ENCODE results near the gene KDM2B.
"Not testable (repeated sequence)": the region's sequence is repeated elsewhere in the genome, so short reads cannot be mapped to it uniquely, and the experiment has no call there.

The KDM2B gene

DNA sequence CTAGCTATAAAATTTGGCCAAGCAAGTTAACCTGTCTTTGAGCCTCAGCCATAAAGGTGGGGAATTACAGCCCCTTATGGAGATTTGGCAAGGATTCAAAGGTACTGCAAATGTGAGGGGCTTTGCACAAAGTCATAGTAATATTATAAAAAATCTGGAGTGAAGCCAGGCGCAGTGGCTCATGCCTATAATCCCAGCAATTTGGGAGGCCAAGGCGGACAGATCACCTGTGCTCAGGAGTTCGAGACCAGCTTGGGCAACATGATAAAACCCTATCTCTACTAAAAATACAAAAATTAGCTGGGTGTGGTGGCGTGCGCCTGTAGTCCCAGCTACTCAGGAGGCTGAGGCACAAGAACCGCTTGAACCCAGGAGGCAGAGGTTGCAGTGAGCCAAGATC is 4.1 kb upstream of the KDM2B start:
- not testable (repeated sequence) for DNase-seq (ENCODE audit: low read depth in 2 of 2)

DNA sequence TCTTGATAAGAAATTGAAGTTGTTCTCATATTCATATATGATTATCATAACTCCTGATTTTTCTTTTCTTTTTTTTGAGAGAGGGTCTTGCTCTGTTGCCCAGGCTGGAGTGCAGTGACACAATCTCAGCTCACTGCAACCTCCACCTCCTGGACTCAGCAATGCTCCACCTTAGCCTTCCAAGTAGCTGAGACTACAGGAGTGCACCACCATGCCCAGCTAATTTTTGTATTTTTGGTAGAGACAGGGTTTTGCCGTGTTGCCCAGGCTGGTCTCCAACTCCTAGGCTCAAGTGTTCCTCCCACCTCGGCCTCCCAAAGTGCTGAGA is 2.5 kb upstream of the KDM2B start:
- DNase-seq (ENCODE audit: low read depth in 2 of 2): not testable (repeated sequence)

DNA sequence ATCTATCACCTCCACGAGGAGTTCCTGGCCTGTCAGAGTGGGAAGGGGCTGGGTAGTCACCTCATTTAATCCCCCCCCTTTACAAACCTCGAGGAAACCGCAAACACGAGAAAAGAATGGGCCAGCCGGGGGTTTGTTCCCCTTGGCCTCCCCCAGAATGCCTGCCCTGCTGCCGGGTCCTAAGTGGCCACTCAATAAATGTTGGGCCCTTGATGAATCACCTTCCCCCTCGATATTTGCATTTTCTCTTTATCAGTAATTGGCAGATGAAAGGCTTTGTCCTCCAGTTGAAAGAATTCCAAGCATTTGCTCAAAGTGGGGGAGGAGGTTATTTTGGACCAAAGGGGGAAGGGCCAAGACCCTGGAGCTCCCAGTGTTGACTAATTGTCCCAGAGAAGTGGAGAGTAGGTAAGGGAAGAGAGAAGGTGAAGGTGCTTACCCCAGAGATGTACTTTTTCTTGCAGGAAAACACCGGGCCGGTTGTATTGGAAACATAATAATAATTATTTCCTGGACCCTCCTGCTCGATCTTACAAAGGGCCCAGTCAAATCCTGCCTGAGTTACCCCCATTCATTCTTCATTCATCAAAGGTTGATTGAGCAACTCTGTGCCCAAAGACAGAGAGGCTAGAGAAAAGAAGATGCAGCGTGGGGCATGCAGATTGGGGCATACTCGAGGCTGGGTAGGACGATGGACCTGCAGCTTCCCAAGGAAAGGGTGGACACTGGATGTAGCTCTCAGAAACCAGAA is 1.9 kb upstream of the KDM2B start:
- DNase-seq (ENCODE audit: low read depth in 2 of 2): no peak

DNA sequence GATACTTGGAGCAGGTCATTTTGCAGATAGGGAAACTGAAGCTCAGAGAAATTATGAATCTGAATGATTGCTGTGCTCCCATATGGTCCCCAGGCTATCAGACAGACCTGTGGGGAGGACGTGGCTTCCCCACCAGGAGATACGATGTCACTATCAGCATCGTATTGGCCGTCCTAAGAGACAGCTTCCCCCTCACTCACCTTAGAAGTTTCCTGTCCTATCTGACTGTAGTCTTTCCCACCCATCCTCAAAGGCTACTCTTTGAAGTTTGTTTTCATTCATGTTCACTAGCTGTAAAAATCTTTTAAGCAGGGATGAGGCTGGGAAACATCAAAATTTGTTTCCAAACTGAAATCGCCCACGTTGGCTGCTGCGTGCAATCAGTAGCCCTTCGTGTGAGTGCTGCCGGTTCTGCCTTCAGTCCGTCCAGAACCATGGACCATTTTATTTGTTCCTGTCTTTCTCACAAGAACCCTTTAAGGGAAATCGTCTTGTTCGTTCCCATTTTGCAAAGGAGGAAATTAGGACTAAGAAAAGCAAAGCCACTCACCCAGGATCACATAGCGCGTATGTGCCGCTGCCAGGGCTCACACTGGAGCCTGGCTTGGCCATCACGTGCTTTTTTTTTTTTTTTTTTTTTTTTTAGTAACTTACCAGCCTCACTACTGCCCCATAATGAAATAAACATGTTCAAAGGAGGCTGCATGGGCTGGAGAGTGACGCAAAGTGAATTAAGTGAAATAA is 1.0 kb upstream of the KDM2B start:
- no peak for DNase-seq (ENCODE audit: low read depth in 2 of 2)

DNA sequence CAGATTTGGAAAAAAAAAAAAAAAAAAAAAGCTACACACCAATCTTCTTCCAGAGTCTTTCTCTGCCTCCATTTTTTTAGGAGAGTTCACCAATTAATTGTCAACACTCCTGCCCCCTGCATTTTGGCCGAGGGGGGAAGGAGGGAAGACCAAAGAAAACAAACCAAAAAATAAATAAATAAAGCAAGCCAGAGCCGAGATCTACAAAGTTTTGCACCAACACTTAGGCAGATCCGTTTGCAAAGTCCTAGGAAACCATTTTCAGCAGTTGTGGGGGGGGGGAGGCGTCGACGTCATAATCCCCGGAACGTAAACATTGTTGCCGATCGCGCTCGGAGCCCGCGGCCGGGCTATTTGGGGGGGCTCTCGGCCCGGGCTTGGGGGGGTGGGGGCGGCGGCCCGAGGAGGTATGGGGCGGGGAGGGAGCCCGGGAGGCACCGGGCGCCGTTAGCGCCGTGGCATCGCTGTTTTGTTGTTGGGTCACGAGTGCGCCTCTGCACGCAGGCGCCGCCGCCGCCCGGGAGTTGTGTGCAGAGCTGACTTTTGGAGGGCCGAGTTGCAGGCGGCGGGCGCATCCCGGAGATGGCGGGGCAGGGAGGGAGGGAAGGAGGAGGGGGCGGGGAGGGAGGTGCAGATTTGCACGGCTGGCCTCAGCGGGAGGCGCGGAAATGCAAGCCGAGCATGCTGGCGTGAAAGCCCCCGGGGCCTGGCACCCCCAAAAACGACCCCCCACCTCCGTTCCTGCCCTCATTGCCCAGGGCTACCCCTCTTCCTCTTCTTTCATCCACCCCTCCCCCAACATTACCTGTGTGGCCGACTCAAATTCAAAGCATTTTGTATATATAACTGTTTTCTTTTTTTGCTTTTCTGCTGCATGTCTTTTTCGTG is 598 bp downstream of the KDM2B start:
- peak; percentile 41 to 63 for DNase-seq (ENCODE audit: low read depth in 2 of 2)

DNA sequence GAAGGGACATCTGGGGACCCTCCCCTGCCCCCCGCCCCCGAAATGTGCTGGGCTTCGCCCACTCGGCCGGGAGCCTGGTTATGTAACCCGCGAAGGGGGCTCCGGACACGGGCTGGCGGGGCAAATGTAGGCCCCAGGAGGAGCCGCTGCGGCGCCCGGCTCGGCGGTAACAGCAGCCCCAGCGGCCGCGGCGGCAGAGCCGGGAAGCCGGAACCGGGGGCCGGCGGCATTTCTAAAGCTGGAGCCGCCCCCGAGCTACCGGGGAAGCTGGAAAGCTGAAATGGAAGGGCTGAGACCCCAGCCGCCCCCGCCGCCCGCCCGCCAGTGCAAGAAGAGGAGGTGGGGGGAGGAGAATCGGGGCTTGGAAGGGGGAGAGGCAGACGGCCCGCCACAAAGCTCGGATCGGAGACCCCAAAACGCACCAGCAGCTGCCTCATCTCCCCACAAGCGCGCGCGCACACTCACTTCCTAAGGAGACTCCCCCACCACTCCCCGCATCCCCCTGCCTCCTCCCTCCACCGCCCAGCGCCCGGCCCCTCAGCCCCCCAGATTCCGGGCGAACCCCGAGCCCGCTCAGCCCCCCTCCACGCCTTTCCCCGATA is 1.5 kb downstream of the KDM2B start:
- no peak for DNase-seq (ENCODE audit: low read depth in 2 of 2)

DNA sequence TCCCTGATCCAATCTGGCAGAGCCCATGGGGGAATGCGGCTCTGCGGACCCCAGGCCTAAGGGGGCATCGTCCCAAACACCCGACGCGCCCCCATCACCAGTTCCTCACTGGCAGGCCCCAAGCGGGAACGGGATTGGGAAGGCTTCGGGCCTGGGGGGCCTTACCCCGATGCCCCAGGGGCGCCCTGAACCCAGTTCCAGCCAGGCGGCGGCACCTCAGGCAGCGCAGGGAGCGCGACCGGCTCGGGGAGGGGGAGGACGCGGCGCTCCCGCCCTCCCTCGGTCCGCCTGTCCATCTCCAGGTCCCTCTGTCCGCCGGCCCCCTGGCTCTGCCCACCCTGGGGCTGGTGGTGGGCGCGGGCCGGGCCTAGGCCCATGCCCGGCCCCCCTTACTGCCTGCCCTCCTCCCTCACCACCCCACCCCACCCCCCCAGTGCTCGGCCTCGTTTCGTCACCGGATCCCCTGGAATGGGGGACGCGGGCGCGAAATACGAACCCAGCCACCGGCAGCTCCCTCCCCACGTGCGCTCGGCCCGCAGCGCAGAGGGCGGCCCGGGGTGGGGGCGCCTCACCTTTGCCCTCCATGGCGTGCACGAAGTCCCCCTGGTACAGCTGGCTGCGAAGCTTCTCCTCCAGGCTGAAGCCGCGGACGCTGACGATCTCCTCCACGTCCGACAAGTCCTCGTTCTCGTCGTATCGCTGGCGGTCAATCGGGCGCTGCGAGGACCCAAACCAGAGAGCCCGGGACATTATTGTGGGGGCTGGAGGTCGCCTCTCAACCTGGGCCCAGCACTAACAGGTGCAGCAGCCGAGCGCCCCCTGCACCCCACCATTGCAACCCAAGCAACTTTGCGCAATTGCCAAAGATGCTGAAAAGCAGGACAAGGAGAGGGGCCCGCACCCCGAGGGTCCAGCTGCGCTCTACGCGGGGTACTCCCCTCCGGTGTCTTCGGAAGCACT is 2.3 kb downstream of the KDM2B start:
- no peak for DNase-seq (ENCODE audit: low read depth in 2 of 2)

DNA sequence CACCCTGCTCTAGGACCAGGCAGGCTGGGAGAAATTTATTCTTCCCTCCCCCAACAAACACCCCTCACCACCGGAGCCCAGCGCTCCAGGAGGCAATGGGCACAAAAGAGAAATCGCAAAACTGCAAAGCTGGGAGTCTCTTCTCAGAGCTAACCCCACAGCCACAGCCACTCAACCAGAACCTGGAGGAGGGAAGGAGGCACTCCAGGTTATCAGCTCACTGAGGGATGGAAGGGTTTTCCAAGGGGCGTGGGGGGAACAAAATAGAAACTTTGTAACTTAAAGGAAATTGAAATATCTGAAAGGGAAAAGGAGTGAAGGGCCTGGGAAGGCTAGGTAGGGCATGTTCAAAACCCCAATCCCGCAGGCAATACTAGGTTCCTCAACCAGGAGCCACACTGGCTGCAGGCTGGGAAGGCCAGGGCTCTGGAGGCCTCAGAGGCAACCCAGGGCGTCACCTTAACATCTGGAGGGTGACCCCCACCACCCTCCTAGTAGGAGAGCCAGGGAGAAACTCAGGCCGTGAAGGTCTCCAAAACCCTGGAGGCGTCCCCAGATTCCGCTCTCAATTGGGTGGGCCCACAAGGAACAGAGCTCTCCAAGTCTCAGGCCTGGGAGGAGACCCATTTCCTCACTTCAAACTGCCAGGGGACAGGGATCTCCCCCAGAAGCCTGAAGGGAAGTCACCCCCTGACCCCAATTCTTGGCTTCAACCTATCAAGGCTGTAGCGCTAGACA is 3.2 kb downstream of the KDM2B start:
- no peak for DNase-seq (ENCODE audit: low read depth in 2 of 2)

DNA sequence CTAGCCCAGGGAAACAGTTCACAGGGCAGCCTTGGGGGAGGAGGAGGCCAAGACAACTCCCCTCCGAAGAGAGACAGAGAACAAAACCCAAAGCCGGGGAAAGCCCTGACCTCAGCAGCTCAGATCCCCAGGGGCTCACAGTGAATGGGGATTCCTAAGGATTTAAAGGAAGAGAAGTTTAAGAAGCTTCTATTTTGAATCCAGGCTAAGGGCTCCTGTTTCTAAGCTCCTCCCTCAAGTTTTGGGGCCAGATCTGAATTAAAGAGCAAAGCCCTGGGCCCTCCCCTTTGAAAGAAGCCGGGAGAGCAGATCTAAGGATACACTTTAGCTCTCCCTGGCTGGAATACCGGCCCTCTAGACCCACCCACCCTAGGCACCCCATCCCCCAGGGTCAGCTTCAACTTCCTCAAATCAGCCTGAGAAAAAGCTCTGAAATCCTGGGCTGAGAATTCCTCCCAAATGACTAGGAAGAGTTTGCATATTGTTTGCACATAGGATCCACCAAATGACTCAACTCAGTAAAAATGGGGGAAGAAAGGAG is 3.9 kb downstream of the KDM2B start:
- no peak for DNase-seq (ENCODE audit: low read depth in 2 of 2)

DNA sequence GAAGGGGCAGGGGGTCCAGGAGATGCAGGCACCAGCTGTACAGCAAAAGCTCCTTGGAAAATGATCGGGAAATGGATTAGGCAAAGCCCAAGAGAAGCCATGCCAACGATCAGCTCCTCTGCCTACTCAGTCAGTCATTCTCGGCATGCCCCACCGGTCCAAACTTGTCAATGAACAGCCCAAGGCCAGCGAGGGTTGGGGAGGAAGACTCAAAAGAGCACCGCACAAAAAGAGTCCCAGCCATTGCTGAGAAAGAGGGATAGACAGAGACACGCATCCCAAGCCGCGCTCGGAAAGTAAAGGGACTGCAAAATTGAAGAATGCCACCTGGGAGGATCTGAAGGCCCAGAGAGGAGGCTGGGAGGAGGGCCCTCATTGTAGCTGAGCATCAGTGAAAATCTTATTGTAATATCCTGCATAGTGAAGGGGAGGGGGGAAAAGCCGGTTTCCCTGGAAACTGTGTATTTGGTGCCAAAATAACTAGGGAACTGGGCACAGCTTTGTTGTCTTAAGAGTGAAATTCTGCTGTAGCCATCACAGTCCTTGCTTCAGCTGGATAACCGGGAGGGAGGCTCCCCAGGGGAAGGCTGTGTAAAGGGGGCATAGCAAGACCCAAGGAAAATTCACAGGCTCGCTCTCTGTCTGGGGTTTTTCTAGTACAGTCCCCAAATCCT is 4.7 kb downstream of the KDM2B start:
- DNase-seq (ENCODE audit: low read depth in 2 of 2): no peak

DNA sequence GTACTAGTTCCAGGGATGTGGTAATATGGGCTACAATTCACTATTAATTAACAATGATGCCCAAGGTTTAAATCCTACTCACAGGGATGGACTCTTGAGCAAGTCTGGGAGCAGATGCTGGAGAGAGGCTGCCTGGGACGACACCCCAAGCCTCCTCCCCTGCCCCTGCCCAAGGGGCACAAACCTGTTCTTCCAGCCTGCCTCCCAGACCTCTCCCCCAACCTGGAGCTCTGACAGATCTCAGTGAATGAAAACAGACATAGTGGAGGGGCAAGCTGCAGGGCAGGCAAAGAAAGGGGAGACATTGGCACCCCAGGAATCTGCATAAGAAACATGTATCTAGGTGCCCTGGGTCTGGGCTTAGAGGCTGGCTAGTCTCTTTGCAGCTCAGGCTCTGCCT is 5.8 kb downstream of the KDM2B start:
- DNase-seq (ENCODE audit: low read depth in 2 of 2): no peak

DNA sequence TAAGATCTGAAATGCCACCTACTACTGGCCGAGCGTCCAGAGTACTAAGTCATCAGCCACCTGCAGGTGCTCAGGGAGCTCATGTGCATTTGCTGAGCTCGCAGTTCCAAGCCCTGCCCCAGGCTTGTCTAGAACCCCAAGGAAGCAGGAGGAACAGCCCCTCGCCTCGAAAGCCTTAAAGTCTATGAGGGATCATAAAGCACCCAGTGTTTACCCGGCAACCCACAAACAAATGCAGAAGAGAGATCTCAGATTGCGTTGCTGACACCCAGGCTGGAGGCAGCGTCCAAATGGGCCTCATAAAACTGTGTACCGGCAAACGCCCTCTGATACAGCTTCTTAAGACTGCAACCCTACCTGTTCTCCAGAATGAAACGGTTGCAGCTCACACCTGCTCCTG is 6.8 kb downstream of the KDM2B start:
- DNase-seq (ENCODE audit: low read depth in 2 of 2): no peak

DNA sequence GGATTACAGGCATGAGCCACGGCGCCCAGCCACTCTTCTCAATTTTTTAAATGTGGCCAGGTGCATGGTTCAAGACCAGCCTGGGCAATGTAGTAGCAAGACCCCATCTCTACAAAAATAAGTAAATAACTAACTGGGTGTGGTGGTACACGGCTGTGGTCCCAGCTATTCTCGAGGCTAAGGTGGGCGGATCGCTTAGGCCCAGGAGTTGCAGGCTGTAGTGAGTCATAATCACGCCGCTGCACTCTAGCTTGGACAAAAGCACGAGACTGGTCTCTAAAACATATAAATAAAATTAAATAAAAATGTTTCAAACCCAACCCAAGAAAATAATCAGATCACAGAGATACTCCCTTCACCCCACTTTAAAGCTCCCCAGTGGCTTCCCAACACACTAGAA is 8.9 kb downstream of the KDM2B start:
- DNase-seq (ENCODE audit: low read depth in 2 of 2): no peak

DNA sequence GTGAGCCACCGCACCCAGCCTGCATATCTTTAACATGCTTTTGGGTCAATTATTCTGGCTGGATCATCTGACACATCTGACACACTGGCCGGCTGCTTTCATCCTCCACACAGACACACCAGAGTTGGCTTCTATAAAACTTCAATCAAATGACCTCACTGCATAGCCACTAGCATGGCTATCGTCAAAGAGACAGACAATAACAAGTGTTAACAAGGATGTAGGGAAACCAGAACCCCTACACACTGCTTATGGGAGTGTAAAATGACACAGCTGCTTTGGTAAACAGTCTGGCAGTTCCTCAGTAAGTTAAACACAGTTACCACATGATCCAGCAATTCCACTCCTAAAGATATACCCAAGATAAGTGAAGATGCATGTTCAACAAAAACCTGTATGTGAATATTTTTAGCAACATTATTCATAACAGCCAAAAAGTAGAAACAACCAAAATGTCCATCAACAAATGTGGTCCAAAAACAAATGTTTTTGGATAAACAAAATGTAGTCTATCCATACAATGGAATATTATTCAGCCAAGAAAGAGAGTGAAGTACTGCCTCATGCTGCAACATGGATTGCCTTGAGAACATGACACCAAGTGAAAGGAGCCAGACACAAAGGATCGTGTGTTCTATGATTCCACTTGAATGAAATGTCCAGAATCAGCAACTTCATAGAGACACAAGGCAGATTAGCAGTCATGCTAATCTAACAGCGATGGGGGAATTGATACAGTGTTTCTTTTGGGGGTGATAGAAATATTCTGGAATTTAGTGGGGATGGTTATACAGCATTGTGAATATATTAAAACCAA is 10.1 kb downstream of the KDM2B start:
- no peak for DNase-seq (ENCODE audit: low read depth in 2 of 2)

DNA sequence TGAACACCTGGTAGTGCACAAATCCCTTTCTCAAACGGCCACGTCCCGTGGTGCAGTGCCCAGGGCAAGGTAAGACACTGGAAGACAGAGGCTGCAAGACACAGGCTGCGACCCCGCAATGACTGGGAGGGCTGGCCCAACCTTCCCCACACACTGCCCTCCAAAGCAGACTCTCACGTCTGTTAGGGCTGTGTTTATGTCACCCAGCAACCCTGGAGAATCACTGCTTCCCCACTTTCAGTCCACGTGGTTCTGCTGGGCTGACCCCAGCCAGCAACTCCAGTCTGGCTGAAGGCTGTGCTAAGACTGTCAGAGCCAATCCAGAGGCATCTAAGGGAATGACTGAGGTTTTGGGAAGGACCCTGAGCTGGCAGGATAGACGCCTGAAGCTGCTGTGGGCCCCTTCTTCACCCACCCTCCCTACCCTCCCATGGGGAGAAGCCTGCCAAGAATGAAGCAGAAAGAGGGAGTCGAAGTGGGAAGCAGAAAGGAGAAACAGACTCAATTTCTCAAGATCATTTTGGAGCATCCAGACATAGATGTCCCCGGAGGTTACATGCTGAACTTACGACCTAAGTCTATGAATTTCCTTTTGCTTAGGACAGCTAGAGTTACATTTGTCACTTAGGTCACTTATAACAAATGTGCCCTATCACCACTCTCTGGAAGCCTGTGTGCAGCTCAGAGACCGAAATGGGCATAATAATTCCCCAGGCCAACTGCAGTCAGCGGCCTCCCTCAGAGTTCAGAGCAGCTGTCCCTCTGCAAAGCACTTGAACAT is 11.7 kb downstream of the KDM2B start:
- DNase-seq (ENCODE audit: low read depth in 2 of 2): no peak

DNA sequence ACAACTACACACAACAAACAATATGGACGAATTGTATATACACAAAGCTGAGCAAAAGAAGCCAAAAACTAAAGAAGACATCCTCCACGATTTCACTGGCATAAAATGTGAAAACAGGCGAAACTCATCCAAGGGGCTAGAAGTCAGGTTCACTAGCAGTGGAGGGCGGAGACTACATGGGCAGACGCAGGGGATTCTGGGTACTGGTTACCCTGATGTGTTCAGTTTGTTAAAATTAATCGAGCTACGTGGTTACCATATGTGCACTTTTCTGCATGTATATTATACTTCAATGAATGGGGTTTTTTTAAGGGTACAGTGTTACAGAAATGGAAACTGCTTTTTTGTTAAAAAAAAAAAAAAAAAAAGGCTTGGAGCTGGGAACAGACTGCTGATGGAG is 12.3 kb downstream of the KDM2B start:
- no peak for DNase-seq (ENCODE audit: low read depth in 2 of 2)

DNA sequence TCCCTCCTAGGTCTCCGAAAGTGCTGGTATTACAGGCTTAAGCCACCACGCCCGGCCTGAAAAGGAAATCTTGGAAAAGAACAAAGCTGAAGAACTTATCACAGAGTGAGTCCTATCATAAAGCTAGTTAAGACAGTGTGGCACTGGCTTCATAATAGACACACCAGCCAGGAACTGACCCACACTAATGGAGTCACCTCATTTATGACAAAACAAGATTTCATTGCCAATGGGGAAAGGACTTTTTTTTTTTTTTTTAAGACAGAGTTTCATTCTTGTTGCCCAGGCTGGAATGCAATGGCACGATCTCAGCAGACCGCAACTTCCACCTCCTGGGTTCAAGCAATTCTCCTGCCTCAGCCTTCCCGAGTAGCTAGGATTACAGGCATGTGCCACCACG is 15.7 kb downstream of the KDM2B start:
- no peak for DNase-seq (ENCODE audit: low read depth in 2 of 2)

DNA sequence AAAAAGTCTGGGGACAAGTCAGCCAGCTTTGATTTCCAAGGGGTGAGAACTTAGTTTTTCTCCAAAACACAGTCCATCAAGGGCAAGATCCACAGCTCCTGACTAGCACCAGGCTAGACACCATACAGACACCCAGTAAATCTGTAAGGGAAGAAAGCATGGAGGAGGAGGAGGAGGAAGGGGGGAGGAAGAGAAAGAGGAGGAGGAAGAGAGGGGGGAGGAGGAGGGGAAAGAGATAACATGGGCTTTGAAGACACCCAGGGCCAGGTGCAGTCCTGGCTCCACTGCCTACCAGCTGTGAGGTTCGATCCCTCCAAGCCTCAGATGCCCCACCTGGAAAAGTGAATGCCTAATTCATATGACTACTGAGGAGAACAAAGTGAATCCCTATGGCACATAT is 18.3 kb downstream of the KDM2B start:
- DNase-seq (ENCODE audit: low read depth in 2 of 2): no peak
